ENCODE results near the gene EMC9.
A peak's percentile ranks its signal among the peaks of the same experiment; 100 is the strongest.

- TF ChIP-seq POLR2AphosphoS5 (IDR thresholded peaks at IDR 0.05; ENCODE audit: low read depth, low read length) (peak; percentile 79; the same call in 1 of the 2 replicates), POLR2A (IDR thresholded peaks at IDR 0.05; ENCODE audit: low read depth, low read length) (no peak)
Measured at GRCh38 chr14:24167469-24168114, 26.2 kb upstream of the EMC9 start.

Measured in GM12891 (cell line).